SK-N-SH (cell line): ENCODE measurements around the gene MIPEP. TPM values are rescaled to one million over a fixed set of nuclear protein-coding genes. Genes with fewer than 3 reads are reported as not detected.
A peak's percentile ranks its signal among the peaks of the same experiment; 100 is the strongest.

Experiments used
- CTCF ChIA-PET: fragments of 300-600, 350-600 bp; formaldehyde crosslinking; extraction: SDS; loops from one replicate; lab custom pipeline; 2021; lab: Yijun Ruan, JAX
- POLR2A ChIA-PET: fragments of 350-600 bp; sonication (Branson Sonifier 250); formaldehyde crosslinking; extraction: SDS; loops from one replicate; lab custom pipeline; 2020; ENCODE audit warnings: antibody characterized with exemption, inconsistent platforms; lab: Yijun Ruan, JAX
- DNase-seq: peaks from one replicate; pipeline ENCODE4 v3.0.0; 2012
- H2AFZ ChIP-seq: fragments of 200-600 bp; sonication (generic); 2 replicates; pipeline ENCODE4 v1.8.1; 2016; ENCODE audit warnings: antibody characterized with exemption, mild to moderate bottlenecking, low read depth
- H3F3A ChIP-seq: fragments of 200-600 bp; sonication (generic); replicated peaks from 2 replicates; pipeline ENCODE3; 2016; ENCODE audit warnings: antibody characterized with exemption, mild to moderate bottlenecking; ENCODE audit not compliant: insufficient read depth
- H3K27ac ChIP-seq, 2 experiments: fragments of 200-500 bp in 1 of 2; fragments of 200-600 bp in 1 of 2; sonication (Bioruptor generic) in 1 of 2; sonication (generic), shearing (Covaris generic) in 1 of 2; 2 replicates each; pipeline versions ENCODE4 v1.5.1 to v1.6.1; 2014 to 2016; ENCODE audit warnings: low read depth in 2 of 2, inconsistent platforms in 1 of 2, low read length in 1 of 2, mild to moderate bottlenecking in 1 of 2, mixed read lengths in 1 of 2
- H3K27me3 ChIP-seq: fragments of 200-600 bp; sonication (generic), shearing (Covaris generic); 2 replicates; pipeline ENCODE4 v1.6.1; 2016; ENCODE audit warnings: mixed run types; ENCODE audit not compliant: insufficient read depth
- H3K36me3 ChIP-seq, 2 experiments: fragments of 200-500 bp in 1 of 2; fragments of 200-600 bp in 1 of 2; sonication (Bioruptor generic) in 1 of 2; sonication (generic) in 1 of 2; replicated peaks in 1 of 2; 2 replicates each; pipeline versions ENCODE3 to v1.5.1; 2014 to 2016; ENCODE audit warnings: low read length in 1 of 2, mild to moderate bottlenecking in 1 of 2; ENCODE audit not compliant: insufficient read depth in 2 of 2, control insufficient read depth in 1 of 2
- H3K4me1 ChIP-seq, 2 experiments: fragments of 200-500 bp in 1 of 2; fragments of 200-600 bp in 1 of 2; sonication (Bioruptor generic) in 1 of 2; sonication (generic), shearing (Covaris generic) in 1 of 2; 2 replicates each; pipeline versions ENCODE4 v1.5.1 to v1.6.1; 2014 to 2016; ENCODE audit warnings: low read depth in 1 of 2, low read length in 1 of 2, mixed run types in 1 of 2; ENCODE audit not compliant: insufficient read depth in 2 of 2, control insufficient read depth in 1 of 2
- H3K4me2 ChIP-seq: fragments of 200-600 bp; sonication (generic), shearing (Covaris generic); 2 replicates; pipeline ENCODE4 v1.6.1; 2017; ENCODE audit warnings: mixed run types
- H3K4me3 ChIP-seq, 2 experiments: fragments of 200-500 bp in 1 of 2; fragments of 200-600 bp in 1 of 2; sonication (Bioruptor generic) in 1 of 2; sonication (generic), shearing (Covaris generic) in 1 of 2; 2 replicates each; pipeline versions ENCODE4 v1.5.1 to v1.8.1; 2014 to 2016; ENCODE audit warnings: low read depth in 2 of 2, inconsistent platforms in 1 of 2, low read length in 1 of 2, mild to moderate bottlenecking in 1 of 2, mixed read lengths in 1 of 2, moderate library complexity in 1 of 2
- H3K79me2 ChIP-seq: fragments of 200-600 bp; sonication (generic); 2 replicates; pipeline ENCODE4 v1.8.1; 2017; ENCODE audit warnings: mild to moderate bottlenecking; ENCODE audit not compliant: insufficient read depth
- H3K9ac ChIP-seq: fragments of 200-600 bp; sonication (generic); 2 replicates; pipeline ENCODE4 v1.6.1; 2017; ENCODE audit warnings: mixed run types
- H3K9me2 ChIP-seq: fragments of 200-600 bp; sonication (generic); 2 replicates; pipeline ENCODE4 v1.6.1; 2017; ENCODE audit warnings: mixed run types
- H3K9me3 ChIP-seq: fragments of 200-600 bp; sonication (generic); 2 replicates; pipeline ENCODE4 v1.6.1; 2017; ENCODE audit warnings: mixed run types, mild to moderate bottlenecking, moderate library complexity
- H4K20me1 ChIP-seq: fragments of 200-600 bp; sonication (generic); 2 replicates; pipeline ENCODE4 v1.6.1; 2017; ENCODE audit warnings: mild to moderate bottlenecking, mixed run types; ENCODE audit not compliant: insufficient read depth
- ELF1 ChIP-seq: IDR thresholded peaks from 2 replicates; pipeline ENCODE4 v1.4.0; 2012
- EP300 ChIP-seq, 2 experiments: IDR thresholded peaks; 2 replicates each; pipeline versions ENCODE4 v1.4.0 to v1.6.1; 2012; ENCODE audit warnings: borderline replicate concordance in 1 of 2, low read depth in 1 of 2, low read length in 1 of 2
- FOXM1 ChIP-seq: IDR thresholded peaks from 2 replicates; pipeline ENCODE4 v1.4.0; 2012; ENCODE audit warnings: low read depth, mild to moderate bottlenecking
- GATA2 ChIP-seq: sonication (generic); formaldehyde crosslinking; IDR thresholded peaks from 2 replicates; pipeline ENCODE4 v1.5.0; 2020; ENCODE audit warnings: mild to moderate bottlenecking, missing genetic modification reagents
- IRF3 ChIP-seq: fragments of 150-350 bp; IDR thresholded peaks from 2 replicates; pipeline ENCODE4 v1.6.1; 2016; ENCODE audit warnings: mild to moderate bottlenecking, low read depth, low read length
- JUND ChIP-seq: IDR thresholded peaks from 2 replicates; pipeline ENCODE4 v1.4.0; 2012
- RAD21 ChIP-seq: IDR thresholded peaks from 2 replicates; pipeline ENCODE4 v1.6.1; 2012; ENCODE audit warnings: mild to moderate bottlenecking, low read length
- REST ChIP-seq: IDR thresholded peaks from 2 replicates; pipeline ENCODE4 v1.6.1; 2012; ENCODE audit warnings: mild to moderate bottlenecking, low read depth, low read length, moderate library complexity
- TCF12 ChIP-seq: IDR thresholded peaks from 2 replicates; pipeline ENCODE4 v1.4.0; 2012
- whole genome bisulfite sequencing: methylation state at CpG from one replicate; pipeline ENCODE4 v1.1.6; 2017; ENCODE audit warnings: low lambda C conversion rate; 5-methylcytosine and 5-hydroxymethylcytosine counted together
- polyA plus RNA-seq, 3 experiments: library from polyadenylated mRNA; depleted of rRNA; stranded (reverse); fragments of >200 nt; gene quantifications; 2 replicates each; pipeline ENCODE4 v1.2.3, GENCODE V29; 2012
- TF ChIP-seq, protein P1 (sequence below): IDR thresholded peaks from 2 replicates; pipeline ENCODE4 v1.4.0; 2012; ENCODE audit warnings: low read depth, borderline replicate concordance

MIPEP gene
- polyA plus RNA-seq, 1 of the 3 experiments (the other 2 are of a cell fraction), result 12.7 TPM

DNA sequence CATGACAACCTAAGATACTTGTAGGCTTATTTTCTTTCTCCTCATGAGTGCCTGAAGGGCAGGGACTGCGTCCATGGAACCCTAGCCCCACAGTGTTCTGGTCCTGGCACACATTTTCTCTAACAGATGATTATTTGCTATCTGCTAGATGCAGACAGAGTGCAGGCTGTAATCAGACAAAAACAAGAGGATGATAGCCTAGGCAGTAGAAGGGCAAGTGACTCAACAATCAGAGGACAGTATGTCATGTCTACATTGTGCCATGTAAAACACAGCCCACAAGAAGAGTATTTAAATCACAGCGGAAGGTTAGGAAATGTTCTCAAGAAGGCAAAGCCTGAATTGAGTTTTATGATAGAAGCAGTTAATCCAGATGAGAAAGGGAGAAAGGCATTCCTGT is 29.3 kb downstream of the MIPEP start:
- POLR2A ChIA-PET, result no interaction called here
- H3K4me2 ChIP-seq, result no peak overlapping the region

DNA sequence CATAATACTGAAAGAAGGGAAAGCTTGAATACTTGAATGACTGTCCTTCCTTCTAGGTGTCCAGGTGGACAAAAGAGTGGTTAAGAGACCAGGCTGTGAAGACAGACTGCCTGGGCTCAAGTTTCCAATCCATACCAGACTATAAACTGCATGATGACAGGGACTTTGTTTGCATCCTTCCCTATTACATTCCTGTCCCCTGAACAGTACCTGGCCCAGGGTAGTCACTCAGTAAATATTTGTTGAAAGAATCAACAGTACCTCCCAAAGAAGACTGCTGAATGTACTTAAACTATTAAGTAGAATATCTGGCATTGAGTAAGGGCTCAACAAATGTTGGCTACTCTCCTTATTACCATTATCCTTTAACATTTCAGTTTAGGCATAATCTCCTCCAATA is 29.7 kb downstream of the MIPEP start:
- ChIA-PET CTCF (interaction anchor here (1.1 to 1.6 kb wide), 2 partner anchors 9 to 392 kb away, joined by 4 to 5 read pairs; no protein-coding TSS in a partner anchor), POLR2A (no interaction called here)
- DNase-seq, result no peak
- Histone ChIP-seq H3F3A (peaks cover 4% of the 10 kb centered on the region), H3K4me3 (no peak overlapping the region), H3K79me2 (no peaks in the 10 kb centered on the region), H3K27ac (no peak overlapping the region), H2AFZ (no peak overlapping the region), H3K36me3 (peaks cover 2 to 15% of the 10 kb centered on the region in 2 experiments), H3K4me2 (no peak overlapping the region), H3K9me2 (no peaks in the 10 kb centered on the region), H3K9me3 (no peaks in the 10 kb centered on the region), H3K27me3 (no peaks in the 10 kb centered on the region), H4K20me1 (no peaks in the 10 kb centered on the region), H3K4me1 (peaks cover 0 to 5% of the 10 kb centered on the region in 2 experiments; a peak in 1 of 4 replicates), H3K9ac (no peak overlapping the region)
- TF ChIP-seq, protein P1, sequence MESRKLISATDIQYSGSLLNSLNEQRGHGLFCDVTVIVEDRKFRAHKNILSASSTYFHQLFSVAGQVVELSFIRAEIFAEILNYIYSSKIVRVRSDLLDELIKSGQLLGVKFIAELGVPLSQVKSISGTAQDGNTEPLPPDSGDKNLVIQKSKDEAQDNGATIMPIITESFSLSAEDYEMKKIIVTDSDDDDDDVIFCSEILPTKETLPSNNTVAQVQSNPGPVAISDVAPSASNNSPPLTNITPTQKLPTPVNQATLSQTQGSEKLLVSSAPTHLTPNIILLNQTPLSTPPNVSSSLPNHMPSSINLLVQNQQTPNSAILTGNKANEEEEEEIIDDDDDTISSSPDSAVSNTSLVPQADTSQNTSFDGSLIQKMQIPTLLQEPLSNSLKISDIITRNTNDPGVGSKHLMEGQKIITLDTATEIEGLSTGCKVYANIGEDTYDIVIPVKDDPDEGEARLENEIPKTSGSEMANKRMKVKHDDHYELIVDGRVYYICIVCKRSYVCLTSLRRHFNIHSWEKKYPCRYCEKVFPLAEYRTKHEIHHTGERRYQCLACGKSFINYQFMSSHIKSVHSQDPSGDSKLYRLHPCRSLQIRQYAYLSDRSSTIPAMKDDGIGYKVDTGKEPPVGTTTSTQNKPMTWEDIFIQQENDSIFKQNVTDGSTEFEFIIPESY, result no peak
- TF ChIP-seq FOXM1 (no peak), TCF12 (no peak), EP300 (IDR thresholded peaks at IDR 0.05; ENCODE audit: borderline replicate concordance in 1 of 2, low read depth in 1 of 2, low read length in 1 of 2) (no peak), IRF3 (no peak), RAD21 (no peak), REST (no peak), JUND (no peak)

More for the DNA sequence above, 29.3 kb downstream of the MIPEP start:
- peak overlapping the region in 1 of 2 experiments; percentile 34; a peak in 1 of 4 replicates for H3K27ac ChIP-seq
- no peak overlapping the region for H3K4me3 ChIP-seq
- no peaks in the 10 kb centered on the region for H3K27me3 ChIP-seq
- TF ChIP-seq ELF1 (no peak), GATA2 (CRISPR knock-in tag) (peak; percentile 36; the same call in 1 of the 2 replicates)
- no peaks in the 10 kb centered on the region for H4K20me1 ChIP-seq
- H3K36me3 ChIP-seq, result peaks cover 2 to 11% of the 10 kb centered on the region in 2 experiments
- H3K4me1 ChIP-seq, result peaks cover 0 to 5% of the 10 kb centered on the region in 2 experiments; a peak in 1 of 4 replicates
- no peaks in the 10 kb centered on the region for H3K79me2 ChIP-seq
- 89% methylated on average over 2 of the region's 2 CpGs for WGBS
- H3K9ac ChIP-seq, result no peak overlapping the region
- H3F3A ChIP-seq, result peaks cover 4% of the 10 kb centered on the region
- H2AFZ ChIP-seq, result no peak overlapping the region
- peak; percentile 11 for DNase-seq
- no peaks in the 10 kb centered on the region for H3K9me2 ChIP-seq
- no peaks in the 10 kb centered on the region for H3K9me3 ChIP-seq
- CTCF ChIA-PET, result no interaction called here
